ENCODE measurements around the gene CASP8.
A peak's percentile ranks its signal among the peaks of the same experiment; 100 is the strongest.

The CASP8 gene

DNA sequence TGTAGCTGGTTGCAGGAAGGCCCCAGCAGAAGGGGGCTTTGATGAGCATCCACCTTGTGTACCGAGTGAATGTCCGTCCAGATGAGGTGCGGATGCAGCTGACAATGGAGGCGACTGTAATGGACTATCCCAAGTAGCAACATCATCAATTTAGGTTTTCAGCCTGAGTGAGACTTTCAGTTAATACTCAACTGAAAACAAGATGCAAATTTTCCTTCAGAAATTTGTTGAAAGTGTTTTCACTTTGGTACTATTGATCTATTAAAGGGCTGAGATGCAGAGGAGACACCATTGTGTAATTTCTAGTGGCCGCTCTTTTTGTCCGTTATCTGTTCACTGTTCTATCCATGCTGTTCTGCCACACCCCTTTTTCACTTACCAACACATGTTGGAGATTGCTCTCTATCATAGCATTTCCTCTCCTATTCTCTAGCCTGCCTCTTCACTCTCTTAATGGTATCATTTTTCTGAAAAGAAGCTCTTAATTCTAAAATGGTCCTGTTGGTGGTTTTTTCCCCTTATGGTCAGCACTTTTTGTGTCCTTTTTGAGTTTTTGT lies 12.0 kb upstream of the CASP8 start:
- TF ChIP-seq CREB5 (CRISPR knock-in tag; IDR thresholded peaks at IDR 0.05; ENCODE audit: low read depth) (no peak), POU6F1 (CRISPR knock-in tag; IDR thresholded peaks at IDR 0.05; ENCODE audit: borderline replicate concordance, low read depth) (no peak), ISL1 (CRISPR knock-in tag; IDR thresholded peaks at IDR 0.05) (no peak), PPARA (CRISPR knock-in tag; IDR thresholded peaks at IDR 0.05; ENCODE audit: borderline replicate concordance) (no peak), ZFP30 (CRISPR knock-in tag; IDR thresholded peaks at IDR 0.05) (no peak), GLIS3 (CRISPR knock-in tag; IDR thresholded peaks at IDR 0.05) (no peak), ZNF565 (CRISPR knock-in tag; conservative IDR thresholded peaks at IDR 0.05; ENCODE audit: low read depth) (no peak), ESRRG (CRISPR knock-in tag; IDR thresholded peaks at IDR 0.05) (no peak), OSR1 (CRISPR knock-in tag; IDR thresholded peaks at IDR 0.05) (no peak)
- ATAC-seq, result no peak

DNA sequence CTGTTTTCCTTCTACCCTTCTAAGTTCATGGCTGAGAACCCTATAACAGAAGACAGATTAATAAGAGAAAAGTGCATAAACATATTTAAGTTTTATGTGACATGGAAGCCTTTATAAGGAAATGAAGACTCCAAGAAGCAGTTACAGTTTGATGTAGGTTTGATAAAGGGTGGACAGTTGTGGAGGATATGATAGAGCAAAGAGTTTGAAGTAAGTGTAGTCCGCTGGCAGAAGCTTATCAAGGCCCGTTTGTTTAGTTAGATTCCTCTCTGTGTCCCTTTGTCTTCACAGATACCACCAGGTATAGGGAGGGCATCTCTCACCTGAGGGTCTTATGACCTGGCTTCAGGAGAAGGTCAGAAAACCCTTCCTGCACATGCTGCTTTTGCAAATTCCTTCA lies 10.4 kb upstream of the CASP8 start:
- TF ChIP-seq POU6F1 (CRISPR knock-in tag; IDR thresholded peaks at IDR 0.05; ENCODE audit: borderline replicate concordance, low read depth) (no peak), ZFP3 (CRISPR knock-in tag; IDR thresholded peaks at IDR 0.05) (no peak), ISL1 (CRISPR knock-in tag; IDR thresholded peaks at IDR 0.05) (no peak), ZC3H10 (CRISPR knock-in tag; IDR thresholded peaks at IDR 0.05) (no peak), PATZ1 (CRISPR knock-in tag; IDR thresholded peaks at IDR 0.05; ENCODE audit: borderline replicate concordance) (no peak)
- no peak for ATAC-seq

GRCh38 chr2:201250741-201251140 lies 9.6 kb upstream of the CASP8 start:
- no peak for TF ChIP-seq PATZ1 (CRISPR knock-in tag; IDR thresholded peaks at IDR 0.05; ENCODE audit: borderline replicate concordance)
- no peak for TF ChIP-seq CSRNP3 (CRISPR knock-in tag; IDR thresholded peaks at IDR 0.05)
- TF ChIP-seq ZNF565 (CRISPR knock-in tag; conservative IDR thresholded peaks at IDR 0.05; ENCODE audit: low read depth), result no peak
- no peak for TF ChIP-seq TCF4 (CRISPR knock-in tag; IDR thresholded peaks at IDR 0.05; ENCODE audit: borderline replicate concordance)
- no peak for TF ChIP-seq ESRRG (CRISPR knock-in tag; IDR thresholded peaks at IDR 0.05)
- TF ChIP-seq ARNTL (CRISPR knock-in tag; IDR thresholded peaks at IDR 0.05; ENCODE audit: borderline replicate concordance, low read depth), result no peak
- no peak for ATAC-seq

DNA sequence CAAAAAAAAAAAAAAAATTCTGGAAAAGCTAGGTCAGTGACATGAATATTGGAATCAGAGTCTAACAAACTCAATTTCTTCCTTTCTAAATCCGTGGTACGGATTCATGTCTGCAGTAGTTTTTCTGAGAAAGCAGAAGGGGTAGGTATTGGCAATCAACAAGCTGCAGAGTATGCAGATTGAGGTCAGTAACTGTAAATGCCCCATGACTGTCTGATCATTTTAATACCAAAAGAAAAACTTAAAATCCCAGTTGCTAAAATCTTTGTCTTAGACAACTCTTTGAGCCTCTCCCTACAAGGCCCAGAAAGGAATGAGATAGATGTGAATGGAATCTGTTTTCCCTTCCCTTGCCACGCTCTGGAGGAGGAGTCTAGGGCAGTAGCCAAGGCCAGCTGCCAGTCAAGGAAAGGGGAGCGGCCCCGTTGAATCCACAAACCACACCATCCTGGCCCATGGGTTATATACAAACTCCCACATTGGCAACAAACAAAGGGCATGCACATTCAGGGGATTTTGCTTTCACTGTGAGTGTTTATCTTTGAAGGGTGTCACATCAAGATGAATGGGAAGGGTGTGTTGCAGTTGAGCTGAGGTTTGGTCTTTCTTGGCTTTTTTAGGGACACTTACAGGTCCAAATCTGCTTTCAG lies 6.1 kb upstream of the CASP8 start:
- ATAC-seq, result peak; percentile 43
- TF ChIP-seq PPARA (CRISPR knock-in tag; IDR thresholded peaks at IDR 0.05; ENCODE audit: borderline replicate concordance) (no peak), ZC3H10 (CRISPR knock-in tag; IDR thresholded peaks at IDR 0.05) (no peak), TOX (CRISPR knock-in tag; IDR thresholded peaks at IDR 0.05; ENCODE audit: borderline replicate concordance) (no peak), CREB5 (CRISPR knock-in tag; IDR thresholded peaks at IDR 0.05; ENCODE audit: low read depth) (no peak)
